ENCODE results near the gene DMRTA1.
"Not testable (repeated sequence)": the region's sequence is repeated elsewhere in the genome, so short reads cannot be mapped to it uniquely, and the experiment has no call there.

DMRTA1 gene

GRCh38 chr9:22455181-22455580, 8.6 kb downstream of the DMRTA1 start:
- Histone ChIP-seq H3K9me3 (ENCODE audit: control insufficient read depth in 2 of 2, low read length in 2 of 2) (no peaks in the 10 kb centered on the region), H3K27ac (ENCODE audit: low read depth in 2 of 2, low read length in 2 of 2) (no peak overlapping the region), H3K27me3 (ENCODE audit: control insufficient read depth in 2 of 2, insufficient read depth in 2 of 2, low read length in 2 of 2) (no peaks in the 10 kb centered on the region), H3K9ac (ENCODE audit: low read depth in 1 of 2, low read length in 2 of 2) (no peak overlapping the region), H3K4me3 (ENCODE audit: low read length in 2 of 2) (no peak overlapping the region), H3K4me1 (ENCODE audit: control insufficient read depth in 2 of 2, insufficient read depth in 2 of 2, low read length in 2 of 2) (no peaks in the 10 kb centered on the region), H3K36me3 (ENCODE audit: control insufficient read depth in 2 of 2, insufficient read depth in 2 of 2, low read length in 2 of 2) (no peaks in the 10 kb centered on the region)

GRCh38 chr9:22457448-22457847, 10.8 kb downstream of the DMRTA1 start:
- H3K27me3 ChIP-seq (ENCODE audit: control insufficient read depth in 2 of 2, insufficient read depth in 2 of 2, low read length in 2 of 2): no peaks in the 10 kb centered on the region
- no peak overlapping the region for H3K27ac ChIP-seq (ENCODE audit: low read depth in 2 of 2, low read length in 2 of 2)
- no peak overlapping the region for H3K9ac ChIP-seq (ENCODE audit: low read depth in 1 of 2, low read length in 2 of 2)
- no peaks in the 10 kb centered on the region for H3K4me1 ChIP-seq (ENCODE audit: control insufficient read depth in 2 of 2, insufficient read depth in 2 of 2, low read length in 2 of 2)
- no peaks in the 10 kb centered on the region for H3K9me3 ChIP-seq (ENCODE audit: control insufficient read depth in 2 of 2, low read length in 2 of 2)
- H3K36me3 ChIP-seq (ENCODE audit: control insufficient read depth in 2 of 2, insufficient read depth in 2 of 2, low read length in 2 of 2): no peaks in the 10 kb centered on the region
- no peak overlapping the region for H3K4me3 ChIP-seq (ENCODE audit: low read length in 2 of 2)

- Histone ChIP-seq H3K27me3 (ENCODE audit: control insufficient read depth in 2 of 2, insufficient read depth in 2 of 2, low read length in 2 of 2) (no peaks in the 10 kb centered on the region), H3K9ac (ENCODE audit: low read depth in 1 of 2, low read length in 2 of 2) (no peak overlapping the region), H3K9me3 (ENCODE audit: control insufficient read depth in 2 of 2, low read length in 2 of 2) (no peaks in the 10 kb centered on the region), H3K4me3 (ENCODE audit: low read length in 2 of 2) (no peak overlapping the region), H3K4me1 (ENCODE audit: control insufficient read depth in 2 of 2, insufficient read depth in 2 of 2, low read length in 2 of 2) (no peaks in the 10 kb centered on the region), H3K36me3 (ENCODE audit: control insufficient read depth in 2 of 2, insufficient read depth in 2 of 2, low read length in 2 of 2) (no peaks in the 10 kb centered on the region), H3K27ac (ENCODE audit: low read depth in 2 of 2, low read length in 2 of 2) (no peak overlapping the region)
These were observed 16.6 kb downstream of the DMRTA1 start for GRCh38 chr9:22463205-22463604.

- Histone ChIP-seq H3K9ac (ENCODE audit: low read depth in 1 of 2, low read length in 2 of 2) (no peak overlapping the region), H3K9me3 (ENCODE audit: control insufficient read depth in 2 of 2, low read length in 2 of 2) (no peaks in the 10 kb centered on the region), H3K4me1 (ENCODE audit: control insufficient read depth in 2 of 2, insufficient read depth in 2 of 2, low read length in 2 of 2) (no peaks in the 10 kb centered on the region), H3K4me3 (ENCODE audit: low read length in 2 of 2) (no peak overlapping the region), H3K27me3 (ENCODE audit: control insufficient read depth in 2 of 2, insufficient read depth in 2 of 2, low read length in 2 of 2) (no peaks in the 10 kb centered on the region), H3K36me3 (ENCODE audit: control insufficient read depth in 2 of 2, insufficient read depth in 2 of 2, low read length in 2 of 2) (no peaks in the 10 kb centered on the region), H3K27ac (ENCODE audit: low read depth in 2 of 2, low read length in 2 of 2) (no peak overlapping the region)
These were observed 23.4 kb downstream of the DMRTA1 start for GRCh38 chr9:22469928-22470544.

- Histone ChIP-seq H3K4me1 (ENCODE audit: control insufficient read depth in 2 of 2, insufficient read depth in 2 of 2, low read length in 2 of 2) (no peaks in the 10 kb centered on the region), H3K9ac (ENCODE audit: low read depth in 1 of 2, low read length in 2 of 2) (no peak overlapping the region), H3K27ac (ENCODE audit: low read depth in 2 of 2, low read length in 2 of 2) (no peak overlapping the region), H3K4me3 (ENCODE audit: low read length in 2 of 2) (no peak overlapping the region), H3K9me3 (ENCODE audit: control insufficient read depth in 2 of 2, low read length in 2 of 2) (no peaks in the 10 kb centered on the region), H3K36me3 (ENCODE audit: control insufficient read depth in 2 of 2, insufficient read depth in 2 of 2, low read length in 2 of 2) (no peaks in the 10 kb centered on the region), H3K27me3 (ENCODE audit: control insufficient read depth in 2 of 2, insufficient read depth in 2 of 2, low read length in 2 of 2) (no peaks in the 10 kb centered on the region)
These were observed 34.9 kb downstream of the DMRTA1 start for GRCh38 chr9:22481566-22481965.

- Histone ChIP-seq H3K36me3 (ENCODE audit: control insufficient read depth in 2 of 2, insufficient read depth in 2 of 2, low read length in 2 of 2) (no peaks in the 10 kb centered on the region), H3K4me3 (ENCODE audit: low read length in 2 of 2) (no peak overlapping the region), H3K4me1 (ENCODE audit: control insufficient read depth in 2 of 2, insufficient read depth in 2 of 2, low read length in 2 of 2) (no peaks in the 10 kb centered on the region), H3K27ac (ENCODE audit: low read depth in 2 of 2, low read length in 2 of 2) (no peak overlapping the region), H3K9ac (ENCODE audit: low read depth in 1 of 2, low read length in 2 of 2) (no peak overlapping the region), H3K27me3 (ENCODE audit: control insufficient read depth in 2 of 2, insufficient read depth in 2 of 2, low read length in 2 of 2) (no peaks in the 10 kb centered on the region), H3K9me3 (ENCODE audit: control insufficient read depth in 2 of 2, low read length in 2 of 2) (no peaks in the 10 kb centered on the region)
These were observed 37.0 kb downstream of the DMRTA1 start for GRCh38 chr9:22483528-22484070.

GRCh38 chr9:22496197-22496596, 49.6 kb downstream of the DMRTA1 start:
- not testable (repeated sequence) for H3K9me3 ChIP-seq (ENCODE audit: control insufficient read depth in 2 of 2, low read length in 2 of 2); H3K4me1 ChIP-seq (ENCODE audit: control insufficient read depth in 2 of 2, insufficient read depth in 2 of 2, low read length in 2 of 2); H3K4me3 ChIP-seq (ENCODE audit: low read length in 2 of 2); H3K27ac ChIP-seq (ENCODE audit: low read depth in 2 of 2, low read length in 2 of 2); H3K9ac ChIP-seq (ENCODE audit: low read depth in 1 of 2, low read length in 2 of 2); H3K36me3 ChIP-seq (ENCODE audit: control insufficient read depth in 2 of 2, insufficient read depth in 2 of 2, low read length in 2 of 2); H3K27me3 ChIP-seq (ENCODE audit: control insufficient read depth in 2 of 2, insufficient read depth in 2 of 2, low read length in 2 of 2)

Measured in mucosa of rectum (tissue), 2 donors.